ENCODE data around the gene PSEN2.

The PSEN2 gene

GRCh38 chr1:226880372-226881287 lies 10.2 kb downstream of the PSEN2 start:
- Histone ChIP-seq H3K36me3 (no peaks in the 10 kb centered on the region), H3K27me3 (no peaks in the 10 kb centered on the region), H3K9me3 (no peaks in the 10 kb centered on the region), H3K27ac (no peak overlapping the region), H3K4me3 (ENCODE audit: low read depth in 1 of 2, low read length in 1 of 2) (no peak overlapping the region), H3K4me1 (ENCODE audit: control insufficient read depth in 1 of 2, insufficient read depth in 1 of 2, low read depth in 1 of 2, low read length in 1 of 2) (peaks cover 0 to 3% of the 10 kb centered on the region in 2 experiments)
- no peak for TF ChIP-seq CTCF (IDR thresholded peaks at IDR 0.05)

GRCh38 chr1:226881515-226882185 lies 11.2 kb downstream of the PSEN2 start:
- H3K4me3 ChIP-seq (ENCODE audit: low read depth in 1 of 2, low read length in 1 of 2), result no peak overlapping the region
- no peak overlapping the region for H3K27ac ChIP-seq
- no peaks in the 10 kb centered on the region for H3K27me3 ChIP-seq
- no peaks in the 10 kb centered on the region for H3K9me3 ChIP-seq
- no peak for TF ChIP-seq CTCF (IDR thresholded peaks at IDR 0.05)
- H3K36me3 ChIP-seq, result no peaks in the 10 kb centered on the region
- H3K4me1 ChIP-seq (ENCODE audit: control insufficient read depth in 1 of 2, insufficient read depth in 1 of 2, low read depth in 1 of 2, low read length in 1 of 2), result peaks cover 0 to 3% of the 10 kb centered on the region in 2 experiments

GRCh38 chr1:226882187-226882586 lies 11.8 kb downstream of the PSEN2 start:
- no peak for TF ChIP-seq CTCF (IDR thresholded peaks at IDR 0.05)
- Histone ChIP-seq H3K36me3 (no peaks in the 10 kb centered on the region), H3K27ac (no peak overlapping the region), H3K9me3 (no peaks in the 10 kb centered on the region), H3K27me3 (no peaks in the 10 kb centered on the region), H3K4me3 (ENCODE audit: low read depth in 1 of 2, low read length in 1 of 2) (no peak overlapping the region), H3K4me1 (ENCODE audit: control insufficient read depth in 1 of 2, insufficient read depth in 1 of 2, low read depth in 1 of 2, low read length in 1 of 2) (peaks cover 0 to 3% of the 10 kb centered on the region in 2 experiments)

GRCh38 chr1:226882631-226883409 lies 12.4 kb downstream of the PSEN2 start:
- Histone ChIP-seq H3K4me1 (ENCODE audit: control insufficient read depth in 1 of 2, insufficient read depth in 1 of 2, low read depth in 1 of 2, low read length in 1 of 2) (peaks cover 0 to 3% of the 10 kb centered on the region in 2 experiments), H3K36me3 (no peaks in the 10 kb centered on the region), H3K27ac (no peak overlapping the region), H3K9me3 (no peaks in the 10 kb centered on the region), H3K27me3 (no peaks in the 10 kb centered on the region), H3K4me3 (ENCODE audit: low read depth in 1 of 2, low read length in 1 of 2) (no peak overlapping the region)
- no peak for TF ChIP-seq CTCF (IDR thresholded peaks at IDR 0.05)

- no peaks in the 10 kb centered on the region for H3K27me3 ChIP-seq
- H3K4me3 ChIP-seq (ENCODE audit: low read depth in 1 of 2, low read length in 1 of 2), result no peak overlapping the region
- peaks cover 0 to 3% of the 10 kb centered on the region in 2 experiments for H3K4me1 ChIP-seq (ENCODE audit: control insufficient read depth in 1 of 2, insufficient read depth in 1 of 2, low read depth in 1 of 2, low read length in 1 of 2)
- H3K27ac ChIP-seq, result no peak overlapping the region
- H3K36me3 ChIP-seq, result no peaks in the 10 kb centered on the region
- H3K9me3 ChIP-seq, result no peaks in the 10 kb centered on the region
- TF ChIP-seq CTCF (IDR thresholded peaks at IDR 0.05), result no peak
These were observed 13.2 kb downstream of the PSEN2 start for GRCh38 chr1:226883630-226884029.

Data from neutrophil (primary cell).